GM10847 (cell line): ENCODE data around the gene ADAMTS20.

ENCODE experiments used
- POLR2A ChIP-seq: IDR thresholded peaks from 2 replicates; pipeline ENCODE4 v1.6.1; 2011; ENCODE audit not compliant: insufficient read length; ENCODE audit errors: extremely low read depth

Gene ADAMTS20

DNA sequence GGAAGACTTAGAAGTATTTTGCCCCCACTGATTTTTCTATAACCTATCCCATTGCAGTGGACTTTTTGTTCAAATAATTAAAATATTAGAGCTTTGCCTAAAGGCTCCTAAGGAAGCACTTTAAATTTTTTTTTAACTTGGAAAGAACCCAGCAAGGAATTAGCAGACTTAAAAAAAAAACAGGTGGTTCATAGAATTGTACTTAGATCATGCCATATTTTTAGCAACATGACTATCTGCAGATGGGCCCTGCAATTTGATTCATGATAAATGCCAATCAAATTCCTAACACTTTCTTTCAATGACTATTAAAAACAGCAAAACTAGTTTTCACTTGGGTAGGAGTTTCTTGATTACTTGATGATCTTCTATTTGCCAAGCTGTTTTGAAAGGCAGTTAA, 11.5 kb downstream of the ADAMTS20 start:
- TF ChIP-seq POLR2A = no peak

DNA sequence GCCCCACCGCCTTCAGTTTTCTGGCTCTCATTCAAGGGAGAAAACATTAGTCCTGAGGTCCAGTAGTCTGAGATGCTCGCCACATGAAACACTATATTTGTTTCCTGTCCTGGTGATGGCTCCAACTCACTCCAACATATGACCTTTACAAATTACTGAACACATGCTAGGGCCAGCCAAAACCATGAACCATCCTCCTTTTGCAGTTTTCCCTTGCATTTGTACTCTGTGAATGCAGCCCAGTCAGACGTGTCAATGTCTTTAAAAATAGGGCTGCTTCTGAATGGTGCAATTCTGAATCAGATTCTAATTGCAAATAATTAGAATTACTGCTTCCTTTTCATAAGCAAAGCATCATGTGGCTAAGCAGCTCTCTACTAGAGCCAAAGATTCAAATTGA, 36.0 kb downstream of the ADAMTS20 start:
- TF ChIP-seq POLR2A = no peak

DNA sequence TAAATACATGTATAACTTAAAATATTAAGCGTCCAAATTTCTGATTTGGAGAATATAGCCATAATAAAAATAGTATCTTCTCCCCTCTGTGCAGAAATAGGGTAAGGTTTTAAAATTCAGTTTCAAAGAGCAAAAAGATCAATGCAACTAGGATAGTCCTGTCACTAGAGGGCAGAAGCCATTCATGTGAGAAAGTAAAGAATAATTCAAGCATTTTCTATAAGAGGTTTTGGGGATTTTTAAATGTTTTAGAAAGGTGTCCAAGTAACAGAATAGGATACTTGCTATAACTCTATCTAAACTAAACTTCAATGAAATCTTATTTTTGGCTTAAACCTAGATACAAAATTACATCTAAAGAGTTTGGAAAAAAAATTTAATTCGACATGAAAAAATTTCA, 50.3 kb downstream of the ADAMTS20 start:
- no peak for TF ChIP-seq POLR2A

GRCh38 chr12:43493261-43493797, 58.7 kb downstream of the ADAMTS20 start:
- no peak for TF ChIP-seq POLR2A

GRCh38 chr12:43482311-43483085, 69.5 kb downstream of the ADAMTS20 start:
- no peak for TF ChIP-seq POLR2A

- TF ChIP-seq POLR2A = no peak
These were observed 71.4 kb downstream of the ADAMTS20 start for GRCh38 chr12:43480591-43480990.

- no peak for TF ChIP-seq POLR2A
These were observed 89.3 kb downstream of the ADAMTS20 start for GRCh38 chr12:43462741-43463140.

GRCh38 chr12:43462080-43462479, 89.9 kb downstream of the ADAMTS20 start:
- TF ChIP-seq POLR2A = no peak

GRCh38 chr12:43459285-43459684, 92.7 kb downstream of the ADAMTS20 start:
- no peak for TF ChIP-seq POLR2A

GRCh38 chr12:43453761-43454160, 98.2 kb downstream of the ADAMTS20 start:
- no peak for TF ChIP-seq POLR2A

GRCh38 chr12:43444940-43445564, 107.0 kb downstream of the ADAMTS20 start:
- no peak for TF ChIP-seq POLR2A

DNA sequence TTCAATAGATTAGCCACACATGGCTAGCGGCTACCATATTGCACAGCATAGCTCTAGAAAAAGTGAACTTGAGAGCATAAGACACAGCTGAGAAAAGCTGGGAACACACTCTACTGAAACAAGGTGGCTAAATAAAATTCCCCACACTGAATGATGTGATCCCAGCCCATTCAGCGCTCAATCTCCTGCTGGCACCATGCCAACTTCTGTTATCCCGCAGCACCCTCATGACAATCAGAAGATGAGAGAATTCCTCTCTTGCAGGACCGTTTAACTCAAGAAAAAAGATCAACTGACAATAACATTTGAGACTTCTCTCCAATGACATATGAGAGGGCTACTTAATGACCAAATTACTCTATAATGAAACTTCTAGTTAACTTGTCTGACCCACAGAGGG, 115.4 kb downstream of the ADAMTS20 start:
- TF ChIP-seq POLR2A = no peak

DNA sequence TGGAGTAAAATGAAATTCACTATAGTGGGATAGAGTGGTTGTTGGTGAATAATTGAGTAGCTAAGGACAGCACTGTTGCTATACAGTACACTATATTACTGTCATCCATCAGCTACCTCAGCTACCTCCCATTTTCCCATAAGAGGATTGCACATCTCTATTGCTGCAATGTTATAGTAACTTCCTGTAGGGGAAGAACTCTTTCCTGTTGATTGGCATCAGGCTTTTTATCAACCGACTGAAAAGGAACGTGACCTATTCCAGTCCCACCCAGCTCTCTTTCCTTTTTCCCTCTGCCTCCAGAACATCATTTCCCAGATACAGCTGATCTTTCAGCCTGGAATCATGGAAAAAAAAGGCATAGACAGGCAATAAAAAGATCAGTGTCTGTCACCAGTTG, 117.4 kb downstream of the ADAMTS20 start:
- no peak for TF ChIP-seq POLR2A

DNA sequence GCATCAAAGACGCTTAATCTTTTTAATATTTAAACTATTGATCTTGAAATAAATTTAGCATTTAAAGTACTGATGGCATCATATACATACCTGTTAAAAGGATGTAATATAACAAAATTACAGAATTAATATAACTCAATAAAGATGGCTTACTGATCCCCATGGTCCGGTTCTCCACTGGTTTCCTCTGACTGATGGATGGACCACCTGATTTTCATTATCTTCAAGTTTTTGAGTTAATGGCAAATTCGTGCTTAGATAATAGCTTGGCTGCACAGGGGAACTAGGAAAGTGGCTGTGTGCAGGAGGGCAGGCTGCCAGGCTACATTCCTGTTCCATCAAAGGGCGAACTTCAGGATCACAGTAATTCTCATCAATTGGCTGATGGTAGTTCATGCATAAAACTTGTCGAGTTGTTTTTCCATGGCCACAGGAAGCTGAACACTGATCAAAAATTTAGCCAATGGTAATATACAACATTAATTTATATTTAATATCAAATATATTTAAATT, 123.9 kb downstream of the ADAMTS20 start:
- TF ChIP-seq POLR2A = no peak

DNA sequence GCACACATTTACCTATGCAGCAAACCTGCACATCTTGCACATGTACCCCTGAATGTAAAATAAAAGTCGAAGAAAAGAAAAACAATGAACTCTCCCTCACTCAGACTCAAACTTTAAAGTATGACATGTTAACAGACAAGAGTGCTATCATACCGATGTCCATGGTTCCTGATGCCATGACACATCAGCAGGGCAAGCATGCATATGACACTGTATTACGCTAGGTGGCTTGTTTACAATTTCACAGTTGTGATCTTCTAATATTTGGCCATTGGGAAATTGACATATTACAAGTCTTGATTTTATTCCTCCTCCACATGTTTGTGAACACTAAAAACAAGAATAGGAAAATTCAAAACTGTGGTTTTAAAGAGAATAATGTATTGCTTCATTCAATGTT, 126.6 kb downstream of the ADAMTS20 start:
- TF ChIP-seq POLR2A = no peak

GRCh38 chr12:43416981-43417380, 135.0 kb downstream of the ADAMTS20 start:
- TF ChIP-seq POLR2A = no peak
